Aorta (tissue), 5 donors: ENCODE results near the gene SF1. TPM values are rescaled to one million over a fixed set of nuclear protein-coding genes. Genes with fewer than 3 reads are reported as not detected.

Experiments
- ATAC-seq: fragments of 200-7000 bp; cut with Tn5 transposase; one replicate; pipeline ENCODE4 v1.9.1; 2022; ENCODE audit warnings: moderate library complexity; ENCODE audit not compliant: low FRiP score
- DNase-seq, 2 donors: peaks; one replicate each; pipeline ENCODE4 v3.0.0-alpha.2; 2020
- H3K27ac ChIP-seq, 2 donors: one replicate each; pipeline ENCODE4 v1.5.1; 2013; ENCODE audit warnings: low read length in 2 of 2, mild to moderate bottlenecking in 2 of 2, moderate library complexity in 2 of 2, control low read depth in 1 of 2, inconsistent platforms in 1 of 2, low read depth in 1 of 2
- H3K27me3 ChIP-seq, 2 donors: one replicate each; pipeline ENCODE4 v1.6.1; 2013; ENCODE audit warnings: control low read depth in 1 of 2, low read length in 1 of 2, mild to moderate bottlenecking in 1 of 2, moderate library complexity in 1 of 2; ENCODE audit not compliant: insufficient read depth in 2 of 2, control insufficient read depth in 1 of 2
- H3K36me3 ChIP-seq, 2 donors: one replicate each; pipeline ENCODE4 v1.6.1; 2013; ENCODE audit warnings: control low read depth in 1 of 2, low read length in 1 of 2, mild to moderate bottlenecking in 1 of 2; ENCODE audit not compliant: insufficient read depth in 2 of 2, control insufficient read depth in 1 of 2
- H3K4me1 ChIP-seq, 2 donors: one replicate each; pipeline ENCODE4 v1.6.1; 2013; ENCODE audit warnings: low read length in 2 of 2, control low read depth in 1 of 2, mild to moderate bottlenecking in 1 of 2, moderate library complexity in 1 of 2; ENCODE audit not compliant: insufficient read depth in 2 of 2, control insufficient read depth in 1 of 2
- H3K4me3 ChIP-seq, 2 donors: one replicate each; pipeline ENCODE4 v1.5.1; 2013; ENCODE audit warnings: low read length in 2 of 2, control low read depth in 1 of 2, mild to moderate bottlenecking in 1 of 2
- H3K9me3 ChIP-seq: one replicate; pipeline ENCODE4 v1.6.1; 2013; ENCODE audit warnings: mild to moderate bottlenecking, low read length; ENCODE audit not compliant: control insufficient read depth
- WGBS, 2 donors: extraction: QIAGEN DNeasy Blood & Tissue Kit; methylation state at CpG; one replicate each; pipeline ENCODE4 v1.1.7; 2013; 5-methylcytosine and 5-hydroxymethylcytosine counted together
- intact Hi-C, 2 donors: fragments of 100-400 bp; cut with DNase I; formaldehyde crosslinking; loops; one replicate each; pipeline versions ENCODE4 v1.14.2 to v1.15.0; 2022
- polyA plus RNA-seq, 2 donors: library from polyadenylated mRNA; stranded (reverse); fragments of 200-250 nt; gene quantifications; one replicate each; pipeline ENCODE4 v1.2.3, GENCODE V29; 2013
- total RNA-seq, 2 donors: library from RNA; stranded (reverse); fragmentation: NEBNext Ultra II Directional; extraction: Animal tissue kit (Norgen Biotek cat#: 25700); gene quantifications; one replicate each; pipeline ENCODE4 v1.2.1, GENCODE V29; 2021
- donor health status: healthy with polysubstance abuse.
- donor health status: Bipolar disorder and iron deficiency.
- donor health status: DM: no; HTN: no; CAD: no.
- donor health status: DM: no; HTN: no; CAD: no.
- donor health status: DM: yes; HTN: yes; CAD: no.

Gene SF1
- total and polyA plus RNA-seq, 4 donors, result 46.6 to 322 (median 202) TPM

DNA sequence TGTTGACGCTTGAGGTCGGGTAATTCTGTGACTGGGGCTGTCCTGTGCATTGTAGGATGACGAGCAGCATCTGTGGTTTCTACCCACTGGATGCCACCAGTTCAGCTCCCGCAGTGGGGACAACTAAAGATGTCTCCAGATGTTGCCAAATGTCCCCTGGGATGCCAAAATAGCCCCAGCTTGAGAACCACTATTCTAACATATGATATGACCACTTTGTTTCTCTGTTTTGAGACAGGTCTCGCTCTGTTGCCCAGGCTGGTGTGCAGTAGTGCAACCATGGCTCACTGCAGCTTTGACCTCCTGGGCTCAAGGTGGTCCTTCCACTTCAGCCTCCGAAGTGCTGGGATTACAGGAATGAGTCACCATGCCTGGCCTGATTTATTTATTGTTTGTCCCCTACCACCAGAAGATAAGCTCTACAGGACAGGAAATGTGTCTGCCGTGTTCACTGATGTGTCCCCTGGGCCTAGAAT, 36.4 kb upstream of the SF1 start:
- WGBS, 2 donors, result 59 to 60% methylated on average over 7 of the region's 7 CpGs
- Histone ChIP-seq H3K36me3 (no peaks in the 10 kb centered on the region), H3K27ac (no peak overlapping the region), H3K27me3 (no peaks in the 10 kb centered on the region), H3K9me3 (no peaks in the 10 kb centered on the region), H3K4me1 (no peaks in the 10 kb centered on the region), H3K4me3 (no peak overlapping the region)
- intact Hi-C loops, result no loop called here
- DNase-seq, result no peak
- ATAC-seq, result no peak

DNA sequence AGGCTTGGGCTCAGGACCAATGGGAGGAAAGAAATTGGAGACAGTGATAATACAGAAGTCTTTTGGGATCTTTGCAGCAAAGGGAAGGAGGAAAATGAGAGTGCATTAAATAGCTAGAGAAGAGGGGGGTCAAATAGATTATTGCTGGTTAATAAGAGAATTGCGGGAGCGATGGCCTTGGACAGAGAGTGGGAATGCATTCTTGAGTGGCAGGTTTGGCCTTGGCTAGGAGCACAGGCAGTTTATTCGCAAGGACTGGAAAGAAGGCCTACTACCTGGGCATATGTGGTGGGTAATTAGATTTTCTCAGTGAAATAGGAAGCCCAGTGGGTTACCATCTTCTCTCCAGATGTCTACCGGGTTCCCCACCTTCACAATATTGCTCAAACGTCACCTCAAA, 35.5 kb upstream of the SF1 start:
- intact Hi-C loops, result no loop called here
- Histone ChIP-seq H3K36me3 (no peaks in the 10 kb centered on the region), H3K27me3 (no peaks in the 10 kb centered on the region), H3K4me3 (no peak overlapping the region), H3K4me1 (no peaks in the 10 kb centered on the region), H3K27ac (no peak overlapping the region), H3K9me3 (no peaks in the 10 kb centered on the region)
- ATAC-seq (no peak), DNase-seq (no peak)
- 88 to 90% methylated on average over 5 of the region's 5 CpGs for WGBS, 2 donors

DNA sequence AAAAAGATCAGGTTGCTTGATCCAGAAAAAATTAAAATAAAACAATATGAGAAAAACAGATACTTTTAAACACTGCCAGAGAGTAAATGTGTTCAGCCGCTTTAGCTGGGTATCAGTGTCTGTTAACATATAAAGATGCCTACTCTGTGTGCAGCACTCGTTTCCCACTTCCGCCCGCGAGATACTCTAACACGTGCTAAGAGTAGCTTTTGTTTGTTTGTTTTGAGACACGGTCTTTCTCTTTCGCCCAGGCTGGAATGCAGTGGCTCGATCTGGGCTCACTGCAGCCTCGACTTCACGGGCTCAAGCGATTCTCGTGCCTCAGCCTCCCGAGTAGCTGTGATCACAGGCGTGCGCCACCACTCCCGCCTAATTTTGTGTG, 32.5 kb upstream of the SF1 start:
- no peak for ATAC-seq
- H3K36me3 ChIP-seq, result no peaks in the 10 kb centered on the region
- no peak overlapping the region for H3K27ac ChIP-seq
- no peak for DNase-seq
- no peaks in the 10 kb centered on the region for H3K4me1 ChIP-seq
- no peaks in the 10 kb centered on the region for H3K9me3 ChIP-seq
- H3K27me3 ChIP-seq, result no peaks in the 10 kb centered on the region
- WGBS, 2 donors, result 42 to 45% methylated on average over 17 of the region's 17 CpGs
- peak overlapping the region in 1 of 2 donors; percentile 15 for H3K4me3 ChIP-seq
- intact Hi-C loops, result no loop called here

DNA sequence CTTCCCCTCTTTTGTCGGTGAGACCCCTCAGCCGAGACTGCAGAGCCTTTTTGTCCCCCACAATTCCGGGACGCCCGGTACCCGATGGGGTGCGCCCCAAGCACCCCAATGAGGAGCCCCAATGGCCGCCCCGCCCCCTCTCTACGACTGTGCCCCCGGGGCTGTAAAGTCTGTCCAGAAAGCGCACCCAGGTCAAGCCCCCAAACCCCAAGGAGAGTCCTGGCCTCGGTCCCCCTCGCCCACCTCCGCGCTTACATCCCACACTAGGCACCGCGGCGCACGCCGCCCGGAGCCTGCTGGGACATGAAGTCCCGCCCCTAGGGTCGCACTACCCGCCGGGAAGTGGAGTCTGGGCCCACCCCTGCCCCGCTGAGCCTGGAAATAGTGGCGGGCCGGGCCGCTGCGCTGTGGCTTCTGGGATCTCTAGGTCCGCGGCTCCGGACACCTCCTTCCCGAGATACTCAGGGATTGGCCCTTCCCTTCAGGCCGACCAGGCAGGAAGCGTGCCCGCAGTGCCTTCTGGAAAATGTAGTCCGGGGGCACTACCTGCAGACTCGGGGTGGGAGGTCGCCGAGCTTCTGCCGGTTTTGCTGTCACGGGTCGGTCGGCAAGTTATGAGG, 32.0 kb upstream of the SF1 start, which contains the start of gene MEN1:
Gene MEN1, minus strand, starts transcription at position 281 of the 620 bp plus-strand sequence. CDS start 442 bp downstream, outside the sequence.
- WGBS, 2 donors, result 0% methylated on average over 45 to 46 of the region's 46 CpGs
- ATAC-seq, result peak; percentile 98
- DNase-seq, result peak; percentile 98
- Histone ChIP-seq H3K4me3 (peak within 1 kb of the TSS; percentile 63 to 86), H3K4me1 (no peaks in the 10 kb centered on the region), H3K27me3 (no peaks in the 10 kb centered on the region), H3K36me3 (no peaks in the 10 kb centered on the region), H3K9me3 (no peaks in the 10 kb centered on the region), H3K27ac (no peak within 1 kb of the TSS)
- intact Hi-C loops, result no loop called here

DNA sequence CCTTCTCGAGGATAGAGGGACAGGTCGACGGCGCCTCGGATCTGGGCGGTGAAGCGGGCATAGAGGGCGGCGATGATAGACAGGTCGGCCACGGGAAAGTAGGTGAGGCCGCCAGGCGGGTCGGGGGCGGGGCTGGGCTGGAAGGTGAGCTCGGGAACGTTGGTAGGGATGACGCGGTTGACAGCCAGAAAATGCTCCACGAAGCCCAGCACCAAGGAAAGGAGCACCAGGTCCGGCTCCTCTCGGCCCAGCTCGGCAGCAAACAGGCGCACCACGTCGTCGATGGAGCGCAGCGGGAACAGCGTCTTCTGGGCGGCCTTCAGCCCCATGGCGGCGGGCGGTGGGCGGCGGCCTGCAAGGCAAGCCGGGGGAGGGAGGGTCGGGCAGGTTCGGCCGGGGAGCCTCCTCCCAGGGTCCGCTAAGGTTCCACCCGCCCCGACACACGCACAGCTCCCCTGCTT, 31.5 kb upstream of the SF1 start:
- Histone ChIP-seq H3K9me3 (no peaks in the 10 kb centered on the region), H3K4me3 (peak overlapping the region; percentile 63 to 86), H3K36me3 (no peaks in the 10 kb centered on the region), H3K4me1 (no peaks in the 10 kb centered on the region), H3K27me3 (no peaks in the 10 kb centered on the region), H3K27ac (no peak overlapping the region)
- intact Hi-C loops, result no loop called here
- WGBS, 2 donors, result 2 to 3% methylated on average over 40 to 44 of the region's 44 CpGs
- DNase-seq (no peak), ATAC-seq (peak; percentile 24)

DNA sequence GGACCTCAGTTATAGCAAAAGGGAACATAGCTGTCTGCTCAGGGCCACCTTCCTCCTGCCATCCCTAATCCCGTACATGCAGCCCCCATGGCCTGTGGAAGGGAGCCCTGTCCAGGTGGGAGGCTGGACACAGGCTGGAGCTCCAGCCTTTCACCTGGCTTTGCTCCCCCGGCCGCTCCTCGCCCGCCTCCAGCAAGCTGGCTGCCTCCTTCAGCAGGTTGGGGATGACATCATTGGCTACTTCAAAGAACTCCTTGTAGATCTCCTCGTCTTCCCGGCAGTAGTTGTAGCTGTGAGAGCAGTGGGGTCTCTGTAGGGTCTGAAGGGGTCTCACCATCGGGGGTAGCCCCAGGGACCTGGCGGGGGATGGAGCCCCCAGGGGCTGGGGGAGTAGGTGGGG, 27.1 kb upstream of the SF1 start:
- intact Hi-C loops, result no loop called here
- H3K4me3 ChIP-seq, result no peak overlapping the region
- H3K9me3 ChIP-seq, result no peaks in the 10 kb centered on the region
- H3K27ac ChIP-seq, result no peak overlapping the region
- ATAC-seq (no peak), DNase-seq (no peak)
- no peaks in the 10 kb centered on the region for H3K27me3 ChIP-seq
- no peaks in the 10 kb centered on the region for H3K4me1 ChIP-seq
- no peaks in the 10 kb centered on the region for H3K36me3 ChIP-seq
- 89 to 91% methylated on average over 9 of the region's 9 CpGs for WGBS, 2 donors

DNA sequence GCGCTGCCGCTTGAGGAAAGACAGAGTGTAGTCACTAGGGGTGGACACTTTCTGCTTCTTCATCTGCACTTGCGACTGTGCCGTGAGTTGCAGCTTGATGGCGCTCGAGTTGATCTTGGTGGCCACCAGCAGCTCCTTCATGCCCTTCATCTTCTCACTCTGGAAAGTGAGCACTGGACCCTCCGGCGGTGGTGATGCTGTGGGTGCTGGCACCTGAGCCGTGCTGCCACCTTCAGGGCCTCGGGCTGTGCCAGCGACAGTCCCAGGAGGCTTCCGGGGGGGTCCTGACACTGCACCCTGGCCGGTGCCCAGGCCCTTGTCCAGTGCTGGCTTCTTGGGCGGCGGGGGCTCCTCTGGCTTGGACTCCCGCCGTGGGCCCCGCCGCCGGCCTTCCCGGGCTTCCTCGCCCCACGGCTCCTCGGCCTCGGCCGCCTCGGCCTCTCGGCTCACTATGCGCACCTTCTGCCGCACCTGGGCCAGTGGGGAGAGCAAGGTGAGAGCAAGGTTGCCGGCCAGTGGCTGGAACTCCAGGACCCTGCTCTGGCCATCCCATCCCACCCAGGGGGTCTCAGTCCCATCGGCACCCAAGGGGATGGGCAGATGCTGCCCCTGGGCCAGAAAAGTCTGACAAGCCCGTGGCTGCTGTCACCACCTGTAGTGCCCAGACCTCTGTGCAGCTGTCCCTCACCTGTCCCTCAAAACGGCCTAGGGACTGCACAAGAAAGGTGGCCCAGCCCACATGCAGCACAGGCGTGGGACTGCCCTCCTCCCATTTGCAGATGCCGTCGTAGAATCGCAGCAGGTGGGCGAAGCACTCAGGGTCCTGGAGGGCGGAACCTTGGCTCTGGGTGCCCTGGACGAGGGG, 26.2 kb upstream of the SF1 start:
- no peaks in the 10 kb centered on the region for H3K9me3 ChIP-seq
- no peaks in the 10 kb centered on the region for H3K27me3 ChIP-seq
- DNase-seq, result no peak
- intact Hi-C loops, result no loop called here
- H3K27ac ChIP-seq, result no peak overlapping the region
- ATAC-seq, result no peak
- no peak overlapping the region for H3K4me3 ChIP-seq
- H3K4me1 ChIP-seq, result no peaks in the 10 kb centered on the region
- 86 to 91% methylated on average over 30 to 41 of the region's 41 CpGs for WGBS, 2 donors
- H3K36me3 ChIP-seq, result no peaks in the 10 kb centered on the region

DNA sequence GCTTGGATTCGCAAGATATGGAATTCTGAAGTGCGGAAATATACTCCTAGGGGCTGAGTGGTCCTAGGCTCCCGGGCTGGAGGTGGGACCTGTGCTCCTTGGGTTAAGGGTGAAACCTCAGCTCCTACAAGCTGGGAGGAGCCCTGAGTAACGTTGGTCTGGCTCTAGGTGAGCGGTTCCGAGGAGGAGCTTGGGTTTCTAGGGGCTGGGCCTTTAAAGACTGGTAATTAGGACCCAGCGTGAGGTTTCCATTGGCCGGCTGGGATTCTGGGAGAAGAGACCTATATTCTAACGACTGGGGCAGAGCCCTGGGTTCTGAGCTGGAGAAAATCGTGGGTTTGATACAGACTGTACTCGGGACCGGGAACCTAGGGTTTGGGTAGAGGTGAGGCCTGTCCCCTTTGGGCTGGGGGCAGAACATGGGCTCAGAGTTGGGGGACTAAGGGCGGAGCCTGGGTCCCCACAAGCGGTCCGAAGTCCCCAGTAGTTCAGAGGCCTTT, 25.6 kb upstream of the SF1 start:
- Histone ChIP-seq H3K4me1 (no peaks in the 10 kb centered on the region), H3K36me3 (no peaks in the 10 kb centered on the region), H3K4me3 (peak overlapping the region; percentile 5 to 21), H3K27me3 (no peaks in the 10 kb centered on the region), H3K27ac (peak overlapping the region; percentile 34 to 61), H3K9me3 (no peaks in the 10 kb centered on the region)
- intact Hi-C loops, result no loop called here
- no peak for DNase-seq
- 33 to 34% methylated on average over 15 of the region's 15 CpGs for WGBS, 2 donors
- ATAC-seq, result no peak
